ENCODE data around the gene C2CD3.

C2CD3 gene

GRCh38 chr11:74153224-74153623 lies 17.6 kb downstream of the C2CD3 start:
- Histone ChIP-seq H3K18ac (ENCODE audit: low read length) (no peak overlapping the region), H3K9me3 (ENCODE audit: insufficient read depth, low read depth, low read length) (no peaks in the 10 kb centered on the region), H3K27ac (ENCODE audit: low read depth, low read length) (no peak overlapping the region), H3K79me2 (ENCODE audit: control insufficient read depth, insufficient read depth, low read length, poor library complexity) (no peaks in the 10 kb centered on the region), H3K23ac (ENCODE audit: low read length) (no peak overlapping the region), H4K8ac (ENCODE audit: low read depth, low read length) (no peak overlapping the region), H2AK5ac (ENCODE audit: low read length) (no peak overlapping the region), H2BK12ac (ENCODE audit: low read length) (no peak overlapping the region), H3K4me1 (ENCODE audit: control insufficient read depth in 1 of 2, insufficient read depth in 2 of 2, low read length in 2 of 2) (peaks cover 0 to 2% of the 10 kb centered on the region in 2 experiments), H3K36me3 (ENCODE audit: control insufficient read depth in 1 of 2, insufficient read depth in 2 of 2, low read length in 2 of 2) (peaks cover 0 to under 1% of the 10 kb centered on the region in 2 experiments), H3K14ac (ENCODE audit: low read length) (no peak overlapping the region), H3K4ac (ENCODE audit: low read depth, low read length) (no peak overlapping the region), H3K27me3 (ENCODE audit: insufficient read depth, low read length) (no peaks in the 10 kb centered on the region), H3K4me2 (ENCODE audit: low read length) (no peak overlapping the region), H3K79me1 (ENCODE audit: low read length) (no peaks in the 10 kb centered on the region), H2BK120ac (ENCODE audit: insufficient read depth, low read length, poor library complexity) (no peak overlapping the region), H2AFZ (ENCODE audit: insufficient read depth, low read length, poor library complexity) (no peak overlapping the region), H2BK5ac (ENCODE audit: low read depth, low read length, poor library complexity) (no peak overlapping the region), H3K4me3 (ENCODE audit: low read depth, low read length) (no peak overlapping the region), H3K9ac (ENCODE audit: low read length) (no peak overlapping the region), H4K12ac (ENCODE audit: low read depth, low read length) (no peak overlapping the region), H4K91ac (ENCODE audit: low read depth, low read length) (no peak overlapping the region)
- no peak for DNase-seq

GRCh38 chr11:74147199-74147929 lies 23.4 kb downstream of the C2CD3 start:
- H3K14ac ChIP-seq (ENCODE audit: low read length): no peak overlapping the region
- H2AK5ac ChIP-seq (ENCODE audit: low read length): no peak overlapping the region
- no peak overlapping the region for H2BK120ac ChIP-seq (ENCODE audit: insufficient read depth, low read length, poor library complexity)
- H3K9me3 ChIP-seq (ENCODE audit: insufficient read depth, low read depth, low read length): no peaks in the 10 kb centered on the region
- no peak overlapping the region for H4K91ac ChIP-seq (ENCODE audit: low read depth, low read length)
- H3K4me3 ChIP-seq (ENCODE audit: low read depth, low read length): no peak overlapping the region
- H4K8ac ChIP-seq (ENCODE audit: low read depth, low read length): no peak overlapping the region
- no peaks in the 10 kb centered on the region for H3K27me3 ChIP-seq (ENCODE audit: insufficient read depth, low read length)
- no peak overlapping the region for H2AFZ ChIP-seq (ENCODE audit: insufficient read depth, low read length, poor library complexity)
- no peak overlapping the region for H3K27ac ChIP-seq (ENCODE audit: low read depth, low read length)
- no peaks in the 10 kb centered on the region for H3K79me2 ChIP-seq (ENCODE audit: control insufficient read depth, insufficient read depth, low read length, poor library complexity)
- no peak overlapping the region for H3K9ac ChIP-seq (ENCODE audit: low read length)
- H3K36me3 ChIP-seq (ENCODE audit: control insufficient read depth in 1 of 2, insufficient read depth in 2 of 2, low read length in 2 of 2): no peaks in the 10 kb centered on the region
- H3K4ac ChIP-seq (ENCODE audit: low read depth, low read length): no peak overlapping the region
- H3K18ac ChIP-seq (ENCODE audit: low read length): no peak overlapping the region
- no peak overlapping the region for H3K23ac ChIP-seq (ENCODE audit: low read length)
- DNase-seq: peak in 1 of 2 donors; percentile 51
- H3K79me1 ChIP-seq (ENCODE audit: low read length): peaks cover 1% of the 10 kb centered on the region
- no peak overlapping the region for H3K4me2 ChIP-seq (ENCODE audit: low read length)
- no peak overlapping the region for H2BK5ac ChIP-seq (ENCODE audit: low read depth, low read length, poor library complexity)
- no peak overlapping the region for H4K12ac ChIP-seq (ENCODE audit: low read depth, low read length)
- whole genome bisulfite sequencing (ENCODE audit: extremely low coverage, insufficient coverage, insufficient read length): no CpG with 5 or more reads among the region's 5 CpGs
- H2BK12ac ChIP-seq (ENCODE audit: low read length): no peak overlapping the region
- H3K4me1 ChIP-seq (ENCODE audit: control insufficient read depth in 1 of 2, insufficient read depth in 2 of 2, low read length in 2 of 2): peaks cover 3 to 4% of the 10 kb centered on the region in 2 experiments

GRCh38 chr11:74144592-74144991 lies 26.2 kb downstream of the C2CD3 start:
- no peaks in the 10 kb centered on the region for H3K27me3 ChIP-seq (ENCODE audit: insufficient read depth, low read length)
- peaks cover 7 to 11% of the 10 kb centered on the region in 2 experiments for H3K4me1 ChIP-seq (ENCODE audit: control insufficient read depth in 1 of 2, insufficient read depth in 2 of 2, low read length in 2 of 2)
- no peak overlapping the region for H3K18ac ChIP-seq (ENCODE audit: low read length)
- no peak overlapping the region for H2AFZ ChIP-seq (ENCODE audit: insufficient read depth, low read length, poor library complexity)
- H4K8ac ChIP-seq (ENCODE audit: low read depth, low read length): no peak overlapping the region
- no peak overlapping the region for H4K91ac ChIP-seq (ENCODE audit: low read depth, low read length)
- no peak overlapping the region for H3K4me2 ChIP-seq (ENCODE audit: low read length)
- no peak overlapping the region for H3K27ac ChIP-seq (ENCODE audit: low read depth, low read length)
- no peaks in the 10 kb centered on the region for H3K9me3 ChIP-seq (ENCODE audit: insufficient read depth, low read depth, low read length)
- H3K9ac ChIP-seq (ENCODE audit: low read length): no peak overlapping the region
- H3K4me3 ChIP-seq (ENCODE audit: low read depth, low read length): no peak overlapping the region
- H4K12ac ChIP-seq (ENCODE audit: low read depth, low read length): no peak overlapping the region
- H3K79me1 ChIP-seq (ENCODE audit: low read length): peaks cover 7% of the 10 kb centered on the region
- no peaks in the 10 kb centered on the region for H3K79me2 ChIP-seq (ENCODE audit: control insufficient read depth, insufficient read depth, low read length, poor library complexity)
- no peak for DNase-seq
- H3K14ac ChIP-seq (ENCODE audit: low read length): no peak overlapping the region
- H2BK12ac ChIP-seq (ENCODE audit: low read length): no peak overlapping the region
- no peak overlapping the region for H3K23ac ChIP-seq (ENCODE audit: low read length)
- H2BK120ac ChIP-seq (ENCODE audit: insufficient read depth, low read length, poor library complexity): no peak overlapping the region
- no peak overlapping the region for H2AK5ac ChIP-seq (ENCODE audit: low read length)
- no peak overlapping the region for H2BK5ac ChIP-seq (ENCODE audit: low read depth, low read length, poor library complexity)
- H3K36me3 ChIP-seq (ENCODE audit: control insufficient read depth in 1 of 2, insufficient read depth in 2 of 2, low read length in 2 of 2): no peaks in the 10 kb centered on the region
- H3K4ac ChIP-seq (ENCODE audit: low read depth, low read length): no peak overlapping the region
- no CpG with 5 or more reads among the region's 4 CpGs for WGBS (ENCODE audit: extremely low coverage, insufficient coverage, insufficient read length)

GRCh38 chr11:74142624-74143023 lies 28.2 kb downstream of the C2CD3 start:
- Histone ChIP-seq H3K79me1 (ENCODE audit: low read length) (peaks cover 12% of the 10 kb centered on the region), H2BK120ac (ENCODE audit: insufficient read depth, low read length, poor library complexity) (no peak overlapping the region), H2AK5ac (ENCODE audit: low read length) (no peak overlapping the region), H4K12ac (ENCODE audit: low read depth, low read length) (no peak overlapping the region), H4K91ac (ENCODE audit: low read depth, low read length) (no peak overlapping the region), H3K4me1 (ENCODE audit: control insufficient read depth in 1 of 2, insufficient read depth in 2 of 2, low read length in 2 of 2) (peaks cover 10 to 14% of the 10 kb centered on the region in 2 experiments), H3K4me2 (ENCODE audit: low read length) (no peak overlapping the region), H3K9me3 (ENCODE audit: insufficient read depth, low read depth, low read length) (no peaks in the 10 kb centered on the region), H4K8ac (ENCODE audit: low read depth, low read length) (no peak overlapping the region), H3K79me2 (ENCODE audit: control insufficient read depth, insufficient read depth, low read length, poor library complexity) (no peaks in the 10 kb centered on the region), H2BK5ac (ENCODE audit: low read depth, low read length, poor library complexity) (no peak overlapping the region), H3K4me3 (ENCODE audit: low read depth, low read length) (no peak overlapping the region), H3K27ac (ENCODE audit: low read depth, low read length) (no peak overlapping the region), H3K14ac (ENCODE audit: low read length) (no peak overlapping the region), H3K27me3 (ENCODE audit: insufficient read depth, low read length) (no peaks in the 10 kb centered on the region), H2BK12ac (ENCODE audit: low read length) (no peak overlapping the region), H3K4ac (ENCODE audit: low read depth, low read length) (no peak overlapping the region), H3K18ac (ENCODE audit: low read length) (no peak overlapping the region), H3K36me3 (ENCODE audit: control insufficient read depth in 1 of 2, insufficient read depth in 2 of 2, low read length in 2 of 2) (no peaks in the 10 kb centered on the region), H2AFZ (ENCODE audit: insufficient read depth, low read length, poor library complexity) (no peak overlapping the region), H3K9ac (ENCODE audit: low read length) (no peak overlapping the region), H3K23ac (ENCODE audit: low read length) (no peak overlapping the region)
- WGBS (ENCODE audit: extremely low coverage, insufficient coverage, insufficient read length): no CpG with 5 or more reads among the region's 3 CpGs
- DNase-seq: peak in 1 of 2 donors; percentile 52

Measured in trophoblast cell (in vitro differentiated cells and primary cell).